GM23338 (cell line): ENCODE measurements around the gene CD22.

Source experiments
- CTCF ChIP-seq, 2 experiments: fragments of 200-600 bp in 1 of 2; sonication (generic) in 1 of 2; conservative IDR thresholded peaks; 2 replicates each; pipeline versions ENCODE4 v1.5.1 to v1.6.1; 2016 to 2017; ENCODE audit warnings: antibody characterized with exemption in 2 of 2, low read depth in 2 of 2, mild to moderate bottlenecking in 2 of 2, moderate library complexity in 1 of 2
- EZH2 ChIP-seq: fragments of 200-600 bp; sonication (generic); IDR thresholded peaks from one replicate; pipeline ENCODE4 v1.8.0; 2017; ENCODE audit warnings: antibody characterized with exemption, mild to moderate bottlenecking, low read depth; ENCODE audit not compliant: unreplicated experiment
- JUNB ChIP-seq: IDR thresholded peaks from one replicate; pipeline ENCODE4 v1.6.1; 2016; ENCODE audit warnings: antibody characterized with exemption; ENCODE audit not compliant: unreplicated experiment
- REST ChIP-seq: IDR thresholded peaks from one replicate; pipeline ENCODE4 v1.6.1; 2018; ENCODE audit warnings: antibody characterized with exemption; ENCODE audit not compliant: unreplicated experiment

GRCh38 chr19:35310331-35310730 lies 18.7 kb upstream of the CD22 start:
- TF ChIP-seq JUNB = no peak
- TF ChIP-seq CTCF (conservative IDR thresholded peaks at IDR 0.05; ENCODE audit: low read depth in 2 of 2) = no peak
- TF ChIP-seq REST = no peak
- TF ChIP-seq EZH2 = no peak
